Measurements from ENCODE around the gene PPM1J.

DNA sequence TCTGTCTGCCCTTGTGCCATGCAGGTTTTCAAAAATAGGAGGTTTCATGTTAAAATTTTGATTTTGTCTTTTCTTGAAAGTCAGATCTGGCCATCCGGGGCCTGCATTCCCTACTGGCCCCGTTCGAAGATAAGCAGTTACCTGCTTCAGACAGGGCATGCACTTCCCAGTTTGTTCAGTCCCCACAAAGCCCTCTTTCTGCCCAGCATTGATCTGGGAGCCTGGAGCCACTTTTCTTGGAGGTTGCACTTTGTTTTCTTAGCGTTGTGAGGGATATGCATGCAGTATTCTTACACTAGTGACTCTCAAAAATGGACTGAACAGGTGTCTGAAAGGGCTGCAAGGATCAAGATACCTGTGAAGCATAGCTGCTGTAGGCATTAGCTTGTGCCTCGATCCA, 29.2 kb downstream of the PPM1J start:
- TF ChIP-seq, protein P1, sequence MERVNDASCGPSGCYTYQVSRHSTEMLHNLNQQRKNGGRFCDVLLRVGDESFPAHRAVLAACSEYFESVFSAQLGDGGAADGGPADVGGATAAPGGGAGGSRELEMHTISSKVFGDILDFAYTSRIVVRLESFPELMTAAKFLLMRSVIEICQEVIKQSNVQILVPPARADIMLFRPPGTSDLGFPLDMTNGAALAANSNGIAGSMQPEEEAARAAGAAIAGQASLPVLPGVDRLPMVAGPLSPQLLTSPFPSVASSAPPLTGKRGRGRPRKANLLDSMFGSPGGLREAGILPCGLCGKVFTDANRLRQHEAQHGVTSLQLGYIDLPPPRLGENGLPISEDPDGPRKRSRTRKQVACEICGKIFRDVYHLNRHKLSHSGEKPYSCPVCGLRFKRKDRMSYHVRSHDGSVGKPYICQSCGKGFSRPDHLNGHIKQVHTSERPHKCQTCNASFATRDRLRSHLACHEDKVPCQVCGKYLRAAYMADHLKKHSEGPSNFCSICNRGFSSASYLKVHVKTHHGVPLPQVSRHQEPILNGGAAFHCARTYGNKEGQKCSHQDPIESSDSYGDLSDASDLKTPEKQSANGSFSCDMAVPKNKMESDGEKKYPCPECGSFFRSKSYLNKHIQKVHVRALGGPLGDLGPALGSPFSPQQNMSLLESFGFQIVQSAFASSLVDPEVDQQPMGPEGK (CRISPR knock-in tag; IDR thresholded peaks at IDR 0.05; ENCODE audit: borderline replicate concordance), result no peak
- TF ChIP-seq CSDC2 (CRISPR knock-in tag; IDR thresholded peaks at IDR 0.05) (no peak), ARNTL (CRISPR knock-in tag; IDR thresholded peaks at IDR 0.05; ENCODE audit: borderline replicate concordance, low read depth) (no peak), ZFP3 (CRISPR knock-in tag; IDR thresholded peaks at IDR 0.05) (no peak), TOX (CRISPR knock-in tag; IDR thresholded peaks at IDR 0.05; ENCODE audit: borderline replicate concordance) (no peak), ISL1 (CRISPR knock-in tag; IDR thresholded peaks at IDR 0.05) (no peak), ESRRG (CRISPR knock-in tag; IDR thresholded peaks at IDR 0.05) (no peak)
- TF ChIP-seq, protein P2, sequence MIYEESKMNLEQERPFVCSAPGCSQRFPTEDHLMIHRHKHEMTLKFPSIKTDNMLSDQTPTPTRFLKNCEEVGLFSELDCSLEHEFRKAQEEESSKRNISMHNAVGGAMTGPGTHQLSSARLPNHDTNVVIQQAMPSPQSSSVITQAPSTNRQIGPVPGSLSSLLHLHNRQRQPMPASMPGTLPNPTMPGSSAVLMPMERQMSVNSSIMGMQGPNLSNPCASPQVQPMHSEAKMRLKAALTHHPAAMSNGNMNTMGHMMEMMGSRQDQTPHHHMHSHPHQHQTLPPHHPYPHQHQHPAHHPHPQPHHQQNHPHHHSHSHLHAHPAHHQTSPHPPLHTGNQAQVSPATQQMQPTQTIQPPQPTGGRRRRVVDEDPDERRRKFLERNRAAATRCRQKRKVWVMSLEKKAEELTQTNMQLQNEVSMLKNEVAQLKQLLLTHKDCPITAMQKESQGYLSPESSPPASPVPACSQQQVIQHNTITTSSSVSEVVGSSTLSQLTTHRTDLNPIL (CRISPR knock-in tag; IDR thresholded peaks at IDR 0.05; ENCODE audit: low read depth), result no peak

Measured in SK-N-SH treated with all-trans-retinoic acid at 6 μM for 48 hours (cell line).